ENCODE results near the gene OR9Q2. TPM values are rescaled to one million over a fixed set of nuclear protein-coding genes. Genes with fewer than 3 reads are reported as not detected.
"Not testable (repeated sequence)": the region's sequence is repeated elsewhere in the genome, so short reads cannot be mapped to it uniquely, and the experiment has no call there.

Gene OR9Q2
- total RNA-seq, 2 experiments from 2014 or later = not detected

- no peak for DNase-seq
Observed at GRCh38 chr11:58199271-58199670, 10.4 kb downstream of the OR9Q2 start.

GRCh38 chr11:58204042-58204441 lies 15.2 kb downstream of the OR9Q2 start, which contains the start of gene OR1S2:
Gene OR1S2 (minus strand): TSS chr11:58204142. CDS start chr11:58204142, 0 bp downstream.
- H3K36me3 Mint-ChIP-seq (ENCODE audit: low read depth) = no peaks in the 10 kb centered on the region
- POLR2A ChIA-PET = no interaction called here

More at GRCh38 chr11:58199271-58199670, 10.4 kb downstream of the OR9Q2 start:
- no peak overlapping the region for H3K4me3 Mint-ChIP-seq
- no peak for ATAC-seq
- H3K27ac Mint-ChIP-seq = no peak overlapping the region
- no peaks in the 10 kb centered on the region for H3K4me1 Mint-ChIP-seq (ENCODE audit: low read depth)
- no peaks in the 10 kb centered on the region for H3K9me3 Mint-ChIP-seq (ENCODE audit: insufficient read depth)
- ChIA-PET POLR2A (no interaction called here), CTCF (no interaction called here)
- no peaks in the 10 kb centered on the region for H3K36me3 Mint-ChIP-seq (ENCODE audit: low read depth)
- H3K27me3 Mint-ChIP-seq (ENCODE audit: low read depth) = no peaks in the 10 kb centered on the region

GRCh38 chr11:58212420-58212819 lies 23.6 kb downstream of the OR9Q2 start, which contains the start of gene OR1S1:
Gene OR1S1 (plus strand): TSS chr11:58212720.
- H3K27ac Mint-ChIP-seq; POLR2A ChIA-PET; H3K4me3 Mint-ChIP-seq; H3K27me3 Mint-ChIP-seq (ENCODE audit: low read depth); H3K4me1 Mint-ChIP-seq (ENCODE audit: low read depth); ATAC-seq; H3K9me3 Mint-ChIP-seq (ENCODE audit: insufficient read depth); H3K36me3 Mint-ChIP-seq (ENCODE audit: low read depth); DNase-seq; CTCF ChIA-PET: not testable (repeated sequence)

More at GRCh38 chr11:58204042-58204441, 15.2 kb downstream of the OR9Q2 start, which contains the start of gene OR1S2:
- CTCF ChIA-PET = no interaction called here
- H3K9me3 Mint-ChIP-seq (ENCODE audit: insufficient read depth) = no peaks in the 10 kb centered on the region
- DNase-seq = no peak
- no peaks in the 10 kb centered on the region for H3K4me1 Mint-ChIP-seq (ENCODE audit: low read depth)
- no peaks in the 10 kb centered on the region for H3K27me3 Mint-ChIP-seq (ENCODE audit: low read depth)
- ATAC-seq = no peak
- no peak within 1 kb of the TSS for H3K27ac Mint-ChIP-seq
- H3K4me3 Mint-ChIP-seq = no peak within 1 kb of the TSS

GRCh38 chr11:58216476-58216875 lies 27.6 kb downstream of the OR9Q2 start:
- ATAC-seq = no peak
- no peak overlapping the region for H3K4me3 Mint-ChIP-seq
- POLR2A ChIA-PET = no interaction called here

GRCh38 chr11:58222721-58223120 lies 33.9 kb downstream of the OR9Q2 start:
- H3K27ac Mint-ChIP-seq = no peak overlapping the region
- H3K27me3 Mint-ChIP-seq (ENCODE audit: low read depth) = no peaks in the 10 kb centered on the region
- H3K9me3 Mint-ChIP-seq (ENCODE audit: insufficient read depth) = no peaks in the 10 kb centered on the region
- no peak for ATAC-seq
- H3K36me3 Mint-ChIP-seq (ENCODE audit: low read depth) = no peaks in the 10 kb centered on the region
- H3K4me3 Mint-ChIP-seq = no peak overlapping the region
- CTCF ChIA-PET = no interaction called here
- DNase-seq = no peak
- no peaks in the 10 kb centered on the region for H3K4me1 Mint-ChIP-seq (ENCODE audit: low read depth)
- POLR2A ChIA-PET = no interaction called here

More at GRCh38 chr11:58216476-58216875, 27.6 kb downstream of the OR9Q2 start:
- Mint-ChIP-seq H3K27ac (no peak overlapping the region), H3K36me3 (ENCODE audit: low read depth) (no peaks in the 10 kb centered on the region), H3K27me3 (ENCODE audit: low read depth) (peaks cover 2% of the 10 kb centered on the region), H3K4me1 (ENCODE audit: low read depth) (no peaks in the 10 kb centered on the region), H3K9me3 (ENCODE audit: insufficient read depth) (no peaks in the 10 kb centered on the region)
- DNase-seq = no peak
- CTCF ChIA-PET = no interaction called here

- no peaks in the 10 kb centered on the region for H3K4me1 Mint-ChIP-seq (ENCODE audit: low read depth)
- H3K4me3 Mint-ChIP-seq = no peak overlapping the region
- H3K36me3 Mint-ChIP-seq (ENCODE audit: low read depth) = no peaks in the 10 kb centered on the region
- H3K27ac Mint-ChIP-seq = no peak overlapping the region
- CTCF ChIA-PET = no interaction called here
- no peak for DNase-seq
- H3K27me3 Mint-ChIP-seq (ENCODE audit: low read depth) = no peaks in the 10 kb centered on the region
- no peaks in the 10 kb centered on the region for H3K9me3 Mint-ChIP-seq (ENCODE audit: insufficient read depth)
- POLR2A ChIA-PET = no interaction called here
- no peak for ATAC-seq
Observed at GRCh38 chr11:58227956-58228615, 39.2 kb downstream of the OR9Q2 start.

Other genes starting within 250 kb of the OR9Q2 start
- gene OR9Q1, start 165.2 kb upstream of the OR9Q2 start, total RNA-seq = not detected
- not detected for gene OR6Q1, start 158.1 kb upstream of the OR9Q2 start, total RNA-seq
- not detected for gene OR9I1, start 63.5 kb upstream of the OR9Q2 start, total RNA-seq
- not detected for gene OR1S2, start 15.1 kb downstream of the OR9Q2 start, total RNA-seq
- not detected for gene OR1S1, start 23.6 kb downstream of the OR9Q2 start, total RNA-seq
- gene OR10Q1, start 39.8 kb downstream of the OR9Q2 start, total RNA-seq = not detected
- not detected for gene OR10W1, start 79.2 kb downstream of the OR9Q2 start, total RNA-seq
- gene OR5B17, start 170.0 kb downstream of the OR9Q2 start, total RNA-seq = not detected
- not detected for gene OR5B3, start 217.8 kb downstream of the OR9Q2 start, total RNA-seq
- not detected for gene OR5B2, start 239.1 kb downstream of the OR9Q2 start, total RNA-seq